GM21619 (cell line): ENCODE results near the gene SLC27A5.
"Not testable (repeated sequence)": the region's sequence is repeated elsewhere in the genome, so short reads cannot be mapped to it uniquely, and the experiment has no call there.

ENCODE experiments used
- ATAC-seq: cut with Tn5 transposase; IDR thresholded peaks from one replicate; pipeline ENCODE4 v1.9.1; 2021; ENCODE audit not compliant: unreplicated experiment

SLC27A5 gene

GRCh38 chr19:58499021-58499927 is 12.5 kb downstream of the SLC27A5 start:
- peak; percentile 78 for ATAC-seq

DNA sequence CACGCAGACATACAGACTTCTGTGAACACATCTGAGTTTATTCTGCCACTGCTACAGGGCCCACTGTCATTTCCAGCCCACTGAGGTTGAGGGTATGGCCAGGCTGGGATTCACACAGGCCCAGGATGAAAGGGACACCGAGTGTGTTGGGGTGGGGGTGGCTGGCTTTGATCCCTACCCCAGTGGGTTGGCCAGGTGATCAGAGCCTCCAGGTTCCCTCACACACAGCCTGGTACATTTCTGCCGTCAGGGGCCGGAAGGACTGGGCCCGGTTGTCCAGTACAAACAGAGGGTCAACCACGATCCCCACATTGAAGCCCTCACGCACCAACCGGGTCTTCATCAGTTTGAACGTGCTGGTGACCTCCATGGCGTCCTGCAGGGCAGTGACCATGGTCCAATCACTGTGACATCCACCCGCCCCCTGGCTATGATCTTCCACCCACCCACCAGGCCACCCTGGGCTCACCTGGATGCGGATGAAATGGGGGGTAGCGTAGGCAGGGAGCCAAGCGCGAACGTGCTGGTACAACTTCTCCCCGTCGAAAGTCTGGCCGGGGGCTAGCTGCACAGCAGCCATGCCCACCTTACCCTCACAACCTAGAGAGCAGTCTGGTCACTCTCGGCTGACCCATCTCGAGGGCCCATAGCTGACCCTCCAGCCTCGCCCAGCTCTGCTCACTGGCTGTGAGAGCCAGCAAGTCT is 13.3 kb downstream of the SLC27A5 start:
- ATAC-seq: no peak

DNA sequence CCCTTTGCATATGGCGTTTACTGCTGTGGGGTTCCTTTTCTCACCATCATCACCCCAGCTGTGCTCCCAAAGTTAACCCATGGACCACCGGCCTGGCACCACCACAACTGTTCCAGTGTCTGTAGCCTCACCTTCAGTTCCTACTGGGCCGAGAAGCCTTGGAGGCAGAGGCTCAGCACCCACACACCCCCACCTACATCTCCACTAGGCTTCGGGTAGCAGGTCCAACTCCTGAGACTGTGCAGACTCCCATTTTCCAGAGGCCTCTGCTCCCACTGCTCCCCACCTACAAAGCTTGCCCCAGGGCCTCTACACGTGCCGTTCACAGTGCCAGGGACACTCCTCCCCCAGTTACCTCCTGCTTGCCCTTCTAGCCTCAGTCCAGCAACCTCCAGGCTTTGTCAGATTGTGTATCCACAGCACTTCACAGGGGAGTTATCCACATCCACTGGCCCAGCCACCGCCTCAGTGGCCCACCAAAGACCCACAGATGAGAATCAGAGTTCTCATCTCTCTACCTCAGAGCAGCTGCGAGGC is 14.1 kb downstream of the SLC27A5 start:
- ATAC-seq: no peak

- ATAC-seq: no peak
Measured at GRCh38 chr19:58492265-58492664, 19.5 kb downstream of the SLC27A5 start.

- no peak for ATAC-seq
Measured at GRCh38 chr19:58491393-58491792, 20.4 kb downstream of the SLC27A5 start.

GRCh38 chr19:58484349-58484748 is 27.4 kb downstream of the SLC27A5 start:
- ATAC-seq: not testable (repeated sequence)

DNA sequence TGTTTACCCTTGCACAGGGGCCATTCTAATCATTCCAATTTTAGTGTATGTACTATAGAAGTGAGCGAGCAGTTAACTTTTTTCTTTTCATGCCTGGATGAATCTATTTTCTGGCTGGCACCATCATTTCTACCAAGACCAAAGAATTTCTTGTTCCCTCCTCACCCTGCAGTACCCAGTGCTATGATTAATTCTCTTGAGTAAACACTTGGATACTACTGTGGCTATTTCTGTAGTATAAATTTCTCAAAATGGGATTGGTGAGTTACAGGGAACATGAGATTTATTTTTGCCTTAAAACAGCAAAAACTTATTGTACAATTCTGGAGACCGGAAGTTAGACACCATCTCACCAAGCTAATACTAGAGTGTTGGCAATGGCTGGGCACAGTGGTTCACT is 28.0 kb downstream of the SLC27A5 start:
- no peak for ATAC-seq

GRCh38 chr19:58482372-58482771 is 29.4 kb downstream of the SLC27A5 start:
- ATAC-seq: no peak

GRCh38 chr19:58480831-58481230 is 31.0 kb downstream of the SLC27A5 start:
- ATAC-seq: no peak

DNA sequence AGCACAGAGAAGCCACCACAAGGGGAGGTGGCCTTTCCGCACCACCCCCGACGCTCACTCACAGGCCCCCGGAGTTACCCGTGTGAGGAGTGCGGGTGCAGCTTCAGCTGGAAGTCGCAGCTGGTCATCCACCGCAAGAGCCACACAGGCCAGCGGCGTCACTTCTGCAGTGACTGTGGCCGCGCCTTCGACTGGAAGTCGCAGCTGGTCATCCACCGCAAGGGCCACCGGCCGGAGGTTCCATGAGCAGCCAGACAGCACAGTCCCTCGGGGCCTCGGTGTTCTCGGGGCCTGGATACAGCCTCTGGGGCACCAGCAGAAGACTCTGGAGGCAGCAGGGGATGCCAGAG is 31.3 kb downstream of the SLC27A5 start:
- ATAC-seq: no peak

GRCh38 chr19:58479736-58480480 is 31.9 kb downstream of the SLC27A5 start:
- ATAC-seq: no peak

DNA sequence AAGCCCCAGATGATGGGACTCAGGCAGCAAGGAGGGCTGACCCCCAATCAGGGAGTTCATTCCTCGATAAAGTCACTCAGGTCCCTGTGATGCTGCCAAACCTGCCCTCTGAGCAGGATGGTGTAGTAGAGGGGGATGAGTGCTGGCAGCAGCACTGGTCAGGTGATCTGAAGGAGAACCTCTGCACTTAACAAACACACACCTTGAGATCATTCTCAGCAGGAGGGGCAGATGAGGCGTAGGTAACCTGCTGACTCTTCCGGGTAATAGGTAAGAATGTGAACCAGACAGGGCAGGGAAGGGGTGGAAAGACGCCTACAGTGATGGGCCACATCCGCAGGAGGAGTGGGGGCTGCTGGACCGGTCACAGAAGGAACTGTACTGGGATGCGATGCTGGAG is 32.5 kb downstream of the SLC27A5 start:
- no peak for ATAC-seq

DNA sequence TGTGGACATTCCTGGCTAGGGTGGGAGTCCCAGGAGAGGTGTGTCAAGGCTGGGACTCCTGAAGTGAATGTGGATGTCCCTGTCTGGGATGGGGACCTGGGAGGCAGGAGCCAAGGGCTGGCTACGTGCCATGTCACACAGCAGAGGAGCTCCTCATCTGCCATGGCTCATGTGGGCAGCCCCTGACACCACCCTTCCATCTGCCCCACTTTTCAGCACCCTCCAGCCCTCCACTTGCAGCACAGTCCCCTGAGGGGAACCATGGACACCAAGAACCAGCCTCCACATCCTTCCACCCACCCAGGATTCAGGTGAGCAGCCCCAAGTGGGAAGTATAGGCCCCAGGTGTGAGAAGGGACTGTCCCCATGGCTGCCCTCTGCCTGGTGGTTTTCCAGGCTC is 33.9 kb downstream of the SLC27A5 start:
- ATAC-seq: no peak

DNA sequence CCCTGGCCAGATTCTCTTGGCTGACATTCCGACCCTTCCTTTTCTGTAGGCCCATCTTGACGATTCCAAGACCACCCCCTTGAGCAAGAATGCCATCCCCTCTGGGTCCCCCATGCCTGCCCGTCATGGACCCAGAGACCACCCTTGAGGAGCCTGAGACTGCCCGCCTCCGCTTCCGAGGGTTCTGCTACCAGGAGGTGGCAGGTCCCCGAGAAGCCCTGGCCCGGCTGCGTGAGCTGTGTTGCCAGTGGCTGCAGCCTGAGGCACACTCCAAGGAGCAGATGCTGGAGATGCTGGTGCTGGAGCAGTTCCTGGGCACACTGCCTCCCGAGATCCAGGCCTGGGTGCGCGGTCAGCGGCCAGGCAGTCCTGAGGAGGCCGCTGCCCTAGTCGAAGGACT is 34.7 kb downstream of the SLC27A5 start:
- ATAC-seq: no peak

DNA sequence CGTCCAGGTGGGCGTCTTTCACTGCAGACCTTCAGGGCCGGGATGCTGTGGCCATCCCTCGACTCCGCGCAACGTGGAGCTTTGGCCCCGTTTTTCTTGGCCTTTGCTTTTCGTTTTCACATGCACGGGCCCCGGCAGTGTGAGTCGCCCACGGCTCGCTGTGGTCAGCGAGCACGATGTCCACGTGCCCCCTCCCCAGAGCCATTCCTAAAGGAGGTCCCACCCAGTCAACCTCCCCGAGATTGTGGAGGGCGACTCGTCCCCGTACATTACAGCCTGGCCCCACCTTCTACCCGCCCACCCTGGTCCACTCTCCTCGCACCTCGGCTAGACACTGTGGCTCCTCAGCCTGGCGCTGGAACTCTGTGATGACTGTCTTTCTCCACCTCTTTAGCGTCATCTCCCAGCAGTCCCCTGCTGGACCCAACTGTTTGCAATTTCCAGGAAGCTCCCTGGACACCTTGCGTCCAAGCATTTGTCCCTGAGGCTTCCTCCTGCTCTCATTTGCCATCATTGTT is 35.2 kb downstream of the SLC27A5 start:
- ATAC-seq: peak; percentile 2

- ATAC-seq: peak; percentile 82
Measured at GRCh38 chr19:58475714-58476497, 35.9 kb downstream of the SLC27A5 start, which contains the start of gene ZNF446. Gene ZNF446, plus strand, starts transcription at chr19:58476352. Its CDS starts 867 bp downstream, at chr19:58477219.

DNA sequence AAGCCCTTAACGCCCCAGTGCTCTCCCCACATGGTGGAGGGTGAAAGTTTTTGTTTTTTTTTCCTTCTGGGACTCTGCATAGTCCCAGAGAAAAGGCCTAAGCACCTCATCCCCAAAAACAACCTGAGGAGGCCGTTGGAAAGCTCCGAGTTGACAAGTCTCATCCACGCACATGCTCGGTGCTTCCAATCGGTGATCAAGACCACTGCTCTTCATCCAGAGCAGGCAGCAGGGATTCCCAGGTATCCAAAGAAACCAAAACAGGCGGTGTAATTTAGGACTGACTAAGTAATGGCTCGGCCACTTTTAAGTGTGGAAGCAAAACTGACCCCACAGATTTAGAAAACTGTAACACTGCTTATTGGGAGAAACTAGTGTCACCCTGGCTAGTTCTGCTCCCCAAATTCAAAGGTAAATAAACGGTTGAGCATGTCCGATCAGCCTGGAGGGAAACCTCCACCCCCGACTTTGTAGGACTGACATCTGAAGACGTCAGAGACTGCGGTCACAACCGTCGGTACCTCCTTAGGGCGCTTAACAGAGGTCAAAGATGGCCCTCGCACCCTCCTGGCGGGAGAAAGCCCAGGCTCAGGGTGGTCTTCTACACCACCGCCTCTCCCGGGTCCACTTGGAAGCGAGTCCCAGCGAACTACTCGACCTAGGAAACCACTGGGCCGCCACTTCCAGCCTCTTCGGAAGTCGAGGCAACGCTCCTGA is 36.6 kb downstream of the SLC27A5 start:
- ATAC-seq: no peak

DNA sequence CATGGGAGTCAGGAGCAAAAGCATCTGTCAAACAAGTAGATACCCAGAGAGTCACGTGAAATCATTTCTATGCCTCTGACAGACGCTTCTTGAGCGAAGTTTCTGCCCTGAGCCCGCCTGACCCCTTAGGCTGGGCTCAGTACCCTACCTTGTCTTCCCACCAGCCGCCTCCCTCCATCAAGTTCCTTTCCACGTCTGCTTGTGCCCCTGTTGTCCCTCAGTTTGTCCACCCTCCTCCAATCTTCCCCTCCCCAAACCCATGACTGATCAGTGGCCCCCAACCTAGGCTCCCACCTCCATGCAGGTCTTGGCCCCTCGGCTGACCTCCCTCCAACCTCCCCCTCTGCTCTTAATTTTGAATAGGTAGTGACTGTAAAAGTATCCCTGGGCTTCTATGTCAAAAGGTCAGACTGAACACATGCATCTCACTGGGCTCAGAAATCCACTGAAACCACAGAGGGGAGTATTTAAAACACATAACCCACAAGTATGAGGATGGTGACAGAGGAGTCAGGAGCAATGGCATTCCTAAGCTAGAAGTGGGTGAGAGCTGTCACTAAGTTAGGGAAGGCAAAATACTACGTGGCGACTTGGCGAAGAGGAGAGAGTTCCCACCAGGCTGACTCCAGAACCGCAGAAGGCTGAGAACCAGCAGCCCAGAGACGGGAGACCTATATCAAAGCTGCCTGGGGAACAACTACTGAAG is 37.3 kb downstream of the SLC27A5 start:
- ATAC-seq: no peak

DNA sequence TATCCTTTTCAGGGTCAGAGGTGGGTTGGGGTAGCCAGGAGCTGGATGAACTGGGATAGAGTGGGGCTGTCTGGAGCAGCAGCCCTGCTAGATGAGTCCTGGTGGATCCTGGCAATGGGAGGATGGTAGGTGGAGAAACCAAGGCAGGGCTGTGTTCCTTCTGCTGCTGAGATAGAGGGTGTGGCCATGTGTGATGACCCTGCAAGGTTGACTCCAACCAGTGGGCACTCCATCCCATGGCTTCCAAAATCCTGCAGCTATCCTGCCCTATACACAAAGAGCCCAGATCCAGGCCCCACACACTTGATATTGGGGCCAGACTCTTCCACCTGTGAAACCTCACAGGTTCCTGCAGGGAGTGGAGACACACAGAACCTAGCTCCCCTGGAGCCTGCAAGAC is 38.0 kb downstream of the SLC27A5 start:
- ATAC-seq: no peak
